Thyroid gland (tissue), 4 donors: ENCODE results near the gene PPIF.

Experiments used
- POLR2A ChIP-seq, 2 donors: fragments of 450-650 bp; IDR thresholded peaks; one replicate each; pipeline ENCODE4 v1.6.1; 2017; ENCODE audit warnings: antibody characterized with exemption in 2 of 2, mild to moderate bottlenecking in 2 of 2, moderate library complexity in 1 of 2
- TF ChIP-seq, protein P1 (sequence below), 6 experiments: fragments of 200-600 bp in 3 of 6; fragments of 450-650 bp in 3 of 6; sonication (generic) in 3 of 6; IDR thresholded peaks; one replicate each; pipeline ENCODE4 v1.5.1; 2016 to 2019; ENCODE audit warnings: antibody characterized with exemption in 6 of 6, mild to moderate bottlenecking in 2 of 6, inconsistent platforms in 1 of 6, moderate library complexity in 1 of 6

DNA sequence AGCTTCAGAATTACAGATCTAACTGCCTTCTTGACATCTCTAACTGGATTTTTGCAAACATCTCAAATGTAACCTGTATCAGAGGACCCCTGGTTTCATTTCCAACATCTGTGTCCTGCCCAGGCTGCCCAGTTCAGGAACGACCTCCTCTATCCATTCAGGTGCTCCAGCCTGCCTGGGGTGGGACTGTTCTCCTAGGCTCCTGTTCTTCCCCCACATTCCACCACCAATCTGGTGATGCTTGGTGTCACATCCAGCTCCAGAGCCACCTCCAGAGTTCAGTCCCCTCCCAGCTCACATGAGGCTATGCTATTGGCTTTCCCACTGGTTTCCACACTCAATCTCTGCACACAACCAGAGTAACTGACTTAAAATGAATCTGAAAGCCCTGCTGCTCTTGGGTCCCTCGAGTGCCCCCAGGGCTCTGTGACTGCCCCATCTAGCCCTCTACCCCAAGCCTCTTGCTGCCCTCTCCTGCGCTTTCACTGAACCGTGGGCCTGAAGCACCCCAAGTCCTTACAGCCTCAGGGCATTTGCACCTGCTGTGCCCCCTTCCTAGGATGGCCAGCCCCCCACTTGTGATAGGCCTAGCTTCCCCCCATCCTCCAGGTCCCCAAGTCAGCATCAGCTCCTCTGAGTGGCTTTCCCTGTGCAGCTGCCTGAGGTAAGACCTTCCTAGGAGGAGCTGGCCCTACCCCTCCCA lies 46.1 kb downstream of the PPIF start:
- TF ChIP-seq, protein P1, sequence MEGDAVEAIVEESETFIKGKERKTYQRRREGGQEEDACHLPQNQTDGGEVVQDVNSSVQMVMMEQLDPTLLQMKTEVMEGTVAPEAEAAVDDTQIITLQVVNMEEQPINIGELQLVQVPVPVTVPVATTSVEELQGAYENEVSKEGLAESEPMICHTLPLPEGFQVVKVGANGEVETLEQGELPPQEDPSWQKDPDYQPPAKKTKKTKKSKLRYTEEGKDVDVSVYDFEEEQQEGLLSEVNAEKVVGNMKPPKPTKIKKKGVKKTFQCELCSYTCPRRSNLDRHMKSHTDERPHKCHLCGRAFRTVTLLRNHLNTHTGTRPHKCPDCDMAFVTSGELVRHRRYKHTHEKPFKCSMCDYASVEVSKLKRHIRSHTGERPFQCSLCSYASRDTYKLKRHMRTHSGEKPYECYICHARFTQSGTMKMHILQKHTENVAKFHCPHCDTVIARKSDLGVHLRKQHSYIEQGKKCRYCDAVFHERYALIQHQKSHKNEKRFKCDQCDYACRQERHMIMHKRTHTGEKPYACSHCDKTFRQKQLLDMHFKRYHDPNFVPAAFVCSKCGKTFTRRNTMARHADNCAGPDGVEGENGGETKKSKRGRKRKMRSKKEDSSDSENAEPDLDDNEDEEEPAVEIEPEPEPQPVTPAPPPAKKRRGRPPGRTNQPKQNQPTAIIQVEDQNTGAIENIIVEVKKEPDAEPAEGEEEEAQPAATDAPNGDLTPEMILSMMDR (IDR thresholded peaks at IDR 0.05), result no peak
- no peak for TF ChIP-seq POLR2A (IDR thresholded peaks at IDR 0.05)
